HG03045 (cell line): ENCODE results near the gene SCYL3.
"Not testable (repeated sequence)": the region's sequence is repeated elsewhere in the genome, so short reads cannot be mapped to it uniquely, and the experiment has no call there.

Experiments used
- ATAC-seq: cut with Tn5 transposase; IDR thresholded peaks from one replicate; pipeline ENCODE4 v1.9.1; 2021; ENCODE audit warnings: mild to moderate bottlenecking, moderate library complexity; ENCODE audit not compliant: unreplicated experiment

The SCYL3 gene

GRCh38 chr1:169873582-169874199, 20.0 kb downstream of the SCYL3 start:
- ATAC-seq = no peak

DNA sequence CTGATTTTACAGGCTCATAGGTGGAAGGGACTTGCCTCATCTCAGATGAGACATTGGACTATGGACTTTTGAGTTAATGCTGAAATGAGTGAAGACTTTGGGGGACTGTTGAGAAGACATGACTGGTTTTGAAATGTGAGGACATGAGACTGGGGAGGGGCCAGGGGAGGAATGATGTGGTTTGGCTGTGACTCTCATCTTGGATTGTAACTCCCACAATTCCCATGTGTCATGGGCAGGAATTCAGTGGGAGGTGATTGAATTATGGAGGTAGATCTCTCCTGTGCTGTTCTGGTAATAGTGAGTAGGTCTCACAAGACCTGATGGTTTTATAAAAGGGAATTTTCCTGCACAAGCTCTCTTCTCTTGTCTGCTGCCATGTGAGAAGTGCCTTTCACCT, 20.8 kb downstream of the SCYL3 start:
- ATAC-seq = no peak

- not testable (repeated sequence) for ATAC-seq
These were observed 21.7 kb downstream of the SCYL3 start for GRCh38 chr1:169871988-169872387.

GRCh38 chr1:169869426-169869825, 24.3 kb downstream of the SCYL3 start:
- no peak for ATAC-seq

GRCh38 chr1:169868978-169869377, 24.7 kb downstream of the SCYL3 start:
- ATAC-seq = no peak

- ATAC-seq = no peak
These were observed 26.6 kb downstream of the SCYL3 start for GRCh38 chr1:169867012-169867675.

GRCh38 chr1:169866577-169866976, 27.1 kb downstream of the SCYL3 start:
- ATAC-seq = no peak

DNA sequence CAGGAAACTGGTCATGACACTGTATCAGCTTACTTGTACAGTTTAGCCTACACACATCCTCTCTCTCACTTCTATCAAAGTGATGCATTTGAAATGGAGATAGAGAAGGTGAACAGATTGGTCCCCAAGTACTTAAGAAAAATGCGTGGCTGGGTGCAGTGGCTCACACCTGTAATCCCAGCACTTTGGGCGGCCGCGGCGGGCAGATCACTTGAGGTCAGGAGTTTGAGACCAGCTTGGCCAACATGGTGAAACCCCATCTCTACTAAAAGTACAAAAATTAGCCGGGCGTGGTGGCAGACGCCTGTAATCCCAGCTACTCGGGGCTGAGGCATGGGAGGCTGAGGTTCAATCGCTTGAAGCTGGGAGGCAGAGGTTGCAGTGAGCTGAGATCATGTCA, 29.2 kb downstream of the SCYL3 start:
- not testable (repeated sequence) for ATAC-seq

DNA sequence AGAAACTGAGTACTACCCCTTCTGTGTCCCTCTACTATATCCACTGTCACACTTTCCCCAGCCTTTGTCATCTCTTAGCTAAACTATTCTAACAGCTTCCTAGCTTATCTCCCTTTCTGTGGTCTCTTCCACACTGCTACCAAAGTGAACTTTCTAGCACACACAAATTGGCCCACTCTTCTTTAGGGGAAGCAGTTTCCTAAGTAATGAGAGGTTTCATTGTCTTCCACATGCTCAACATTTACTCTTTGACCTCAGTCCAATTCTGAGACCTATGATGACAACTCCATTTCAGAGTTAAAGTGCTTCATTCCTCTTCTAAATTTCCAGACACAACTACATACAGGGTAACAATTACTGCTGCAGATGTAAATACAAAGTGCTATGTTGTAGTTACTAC, 32.9 kb downstream of the SCYL3 start:
- ATAC-seq = no peak

- ATAC-seq = no peak
These were observed 33.5 kb downstream of the SCYL3 start for GRCh38 chr1:169860187-169860586.

- no peak for ATAC-seq
These were observed 34.7 kb downstream of the SCYL3 start for GRCh38 chr1:169859001-169859400.

DNA sequence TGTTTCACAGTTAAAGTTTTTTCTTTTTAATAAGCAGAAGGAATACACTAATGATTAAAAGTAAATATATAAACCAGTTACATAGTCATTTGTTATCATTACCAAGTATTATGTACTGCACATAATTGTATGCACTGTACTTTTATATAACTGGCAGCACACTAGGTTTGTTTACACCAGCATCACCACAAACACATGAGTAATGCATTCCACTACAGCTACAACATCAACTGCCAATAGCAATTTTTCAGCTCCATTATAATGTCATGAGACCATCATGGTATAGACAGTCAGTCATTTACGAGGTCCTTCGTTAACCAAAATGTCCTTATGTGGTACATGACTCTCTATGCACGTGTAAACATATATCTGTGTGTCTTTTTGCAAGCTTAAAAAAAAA, 35.2 kb downstream of the SCYL3 start:
- no peak for ATAC-seq

GRCh38 chr1:169853341-169853740, 40.4 kb downstream of the SCYL3 start:
- ATAC-seq = no peak

- ATAC-seq = no peak
These were observed 44.2 kb downstream of the SCYL3 start for GRCh38 chr1:169849346-169850022.

GRCh38 chr1:169848456-169848855, 45.2 kb downstream of the SCYL3 start:
- no peak for ATAC-seq

GRCh38 chr1:169844941-169845608, 48.6 kb downstream of the SCYL3 start:
- no peak for ATAC-seq

GRCh38 chr1:169838942-169839341, 54.8 kb downstream of the SCYL3 start:
- ATAC-seq = no peak

DNA sequence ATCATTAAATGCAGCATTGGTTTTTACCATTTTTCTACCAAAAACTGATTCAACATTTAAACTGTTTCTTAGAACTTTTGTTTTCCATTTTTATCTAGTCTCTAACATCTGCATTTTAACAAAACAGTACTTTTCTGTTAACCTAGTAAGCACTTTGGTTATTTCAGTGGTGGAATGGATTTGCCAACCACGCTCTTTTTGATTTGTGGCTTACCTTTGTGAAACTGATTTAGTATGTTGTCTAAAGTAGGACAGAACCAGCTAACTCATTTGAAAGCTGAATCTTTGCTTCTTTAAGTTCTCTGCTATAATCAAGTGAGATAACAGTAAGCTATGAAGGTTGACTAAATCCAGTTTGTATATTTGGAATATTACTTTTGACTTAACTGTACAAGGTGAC, 57.5 kb downstream of the SCYL3 start:
- ATAC-seq = no peak

DNA sequence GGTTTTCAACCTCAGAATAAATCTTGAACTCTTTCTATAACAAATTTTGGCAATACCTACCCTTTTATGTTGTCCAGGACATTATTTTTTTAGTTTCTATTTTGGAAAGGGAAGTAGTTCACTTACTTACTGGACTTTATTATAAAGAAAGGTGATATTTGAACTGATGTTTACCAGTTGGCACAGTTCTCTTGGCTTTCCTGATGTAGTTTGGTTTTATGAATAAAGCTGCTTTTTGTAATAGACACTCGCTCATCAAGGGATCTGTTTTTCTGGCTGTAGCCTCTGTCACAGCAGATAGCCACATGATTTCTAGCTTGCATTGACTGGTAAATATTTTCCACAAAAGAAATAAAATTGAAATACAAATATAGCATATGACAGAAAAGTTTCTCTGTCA, 58.0 kb downstream of the SCYL3 start:
- no peak for ATAC-seq

DNA sequence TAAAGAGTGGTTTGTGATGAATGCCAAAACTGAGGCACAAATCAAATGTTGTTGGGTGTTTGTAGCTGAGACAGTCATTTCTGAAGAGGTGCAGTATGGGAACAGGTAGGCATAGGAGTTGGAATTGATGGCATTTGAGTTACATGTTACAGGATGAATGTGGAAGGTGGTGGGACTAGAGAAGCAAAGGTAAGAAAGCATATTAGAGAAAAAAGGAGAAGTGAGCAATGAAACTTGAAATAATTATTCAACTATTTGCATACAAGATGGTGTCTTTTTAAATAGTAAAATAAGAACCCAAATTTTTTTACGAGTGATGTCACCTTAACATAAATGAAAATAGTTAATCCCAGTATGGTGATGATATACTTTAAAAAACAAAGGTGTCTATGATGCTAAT, 58.8 kb downstream of the SCYL3 start:
- no peak for ATAC-seq

DNA sequence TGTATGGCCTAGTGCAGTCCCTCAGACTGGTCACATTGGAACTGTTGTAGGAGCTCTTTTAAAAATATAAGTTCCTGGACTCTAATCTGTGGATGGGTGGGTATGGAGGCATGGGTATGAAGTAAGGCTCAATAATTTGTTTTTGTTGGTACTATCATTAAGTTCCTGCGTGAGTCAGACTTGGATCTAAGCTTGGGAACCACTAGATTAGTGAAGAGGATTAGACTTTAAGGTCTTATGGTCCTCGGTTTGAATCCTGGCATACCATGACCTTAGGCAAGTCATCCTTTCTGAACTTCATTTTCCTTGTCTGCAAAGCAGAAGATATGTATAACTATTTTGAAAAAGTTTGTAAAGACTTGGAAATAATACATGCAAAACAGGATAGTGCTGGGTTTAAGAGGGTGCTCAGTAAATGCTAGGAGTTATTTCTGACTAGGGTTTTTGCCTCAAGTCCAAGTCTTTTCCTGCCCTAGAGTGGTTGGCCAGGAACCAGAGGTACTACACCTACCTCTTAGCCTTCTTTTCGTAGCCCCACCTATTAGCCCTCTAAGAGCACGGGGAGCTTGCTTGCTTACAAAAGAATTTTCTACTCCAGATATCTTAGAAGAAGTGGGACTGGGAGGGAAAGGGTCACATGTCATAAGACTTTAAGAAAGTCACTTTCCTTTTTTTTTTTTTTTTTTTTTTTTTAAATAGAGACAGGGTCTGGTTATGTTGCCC, 60.4 kb downstream of the SCYL3 start:
- no peak for ATAC-seq
